Upper lobe of left lung (tissue), 6 donors: ENCODE data around the gene KLHL29. TPM values are rescaled to one million over a fixed set of nuclear protein-coding genes. Genes with fewer than 3 reads are reported as not detected.

Experiments used
- ATAC-seq, 2 donors: fragments of 200-7000 bp; cut with Tn5 transposase; one replicate each; pipeline ENCODE4 v1.9.1; 2022; ENCODE audit warnings: mild to moderate bottlenecking in 2 of 2, moderate library complexity in 2 of 2; ENCODE audit not compliant: low FRiP score in 2 of 2
- DNase-seq, 2 donors: peaks; one replicate each; pipeline ENCODE4 v3.0.0-alpha.2; 2019 to 2020
- H3K27ac ChIP-seq, 4 donors: fragments of 200-600 bp; sonication (generic); one replicate each; pipeline ENCODE4 v1.5.1; 2016 to 2019
- H3K27me3 ChIP-seq, 4 donors: fragments of 200-600 bp; sonication (generic); one replicate each; pipeline ENCODE4 v1.5.1; 2017 to 2019
- H3K36me3 ChIP-seq, 4 donors: fragments of 200-600 bp; sonication (generic); one replicate each; pipeline ENCODE4 v1.5.1; 2016 to 2019
- H3K4me1 ChIP-seq, 4 donors: fragments of 200-600 bp; sonication (generic); one replicate each; pipeline ENCODE4 v1.5.1; 2018 to 2019
- H3K4me3 ChIP-seq, 4 donors: fragments of 200-600 bp; sonication (generic); one replicate each; pipeline ENCODE4 v1.5.1; 2017 to 2019; ENCODE audit warnings: mild to moderate bottlenecking in 2 of 4, moderate library complexity in 1 of 4
- H3K9me3 ChIP-seq, 4 donors: fragments of 200-600 bp; sonication (generic); one replicate each; pipeline ENCODE4 v1.5.1; 2018 to 2019
- CTCF ChIP-seq, 6 experiments: fragments of 450-650 bp in 4 of 6; fragments of 200-600 bp in 2 of 6; sonication (generic) in 2 of 6; IDR thresholded peaks; one replicate each; pipeline ENCODE4 v1.5.1; 2016 to 2019; ENCODE audit warnings: antibody characterized with exemption in 6 of 6
- EP300 ChIP-seq, 4 donors: sonication (generic); formaldehyde crosslinking; IDR thresholded peaks; one replicate each; pipeline ENCODE4 v1.5.1; 2017; ENCODE audit warnings: antibody characterized with exemption in 4 of 4, control low read depth in 2 of 4
- POLR2A ChIP-seq, 4 donors: fragments of 450-650 bp; IDR thresholded peaks; one replicate each; pipeline ENCODE4 v1.5.1; 2016 to 2017; ENCODE audit warnings: antibody characterized with exemption in 4 of 4, mild to moderate bottlenecking in 2 of 4
- POLR2AphosphoS5 ChIP-seq, 2 donors: sonication (generic); formaldehyde crosslinking; IDR thresholded peaks; one replicate each; pipeline ENCODE4 v1.5.1; 2017; ENCODE audit warnings: antibody characterized with exemption in 2 of 2
- WGBS, 2 donors: methylation state at CpG; one replicate each; pipeline ENCODE4 v1.1.5; 2017 to 2018; 5-methylcytosine and 5-hydroxymethylcytosine counted together
- total RNA-seq, 6 donors: library from RNA; depleted of rRNA in 4 of 6; stranded (reverse); fragments of >200 nt in 4 of 6; gene quantifications; one replicate each; pipeline versions ENCODE4 v1.1.0 to v1.2.1, GENCODE V29; 2016 to 2021
- donor health status: DM: no; HTN: no; CAD: no; lungs with moderate emphysema.
- donor health status: DM: no; HTN: yes; CAD: no; lungs with severe emphysema.

KLHL29 gene
- total RNA-seq, 6 donors from 2014 or later, result 8.6 to 34.4 (median 18.2) TPM

GRCh38 chr2:23414106-23414505 is 29.1 kb downstream of the KLHL29 start:
- no peak for ATAC-seq
- WGBS, 2 donors, result 87% methylated on average over 8 of the region's 8 CpGs
- H3K36me3 ChIP-seq, result no peaks in the 10 kb centered on the region
- peak in 1 of 2 donors; percentile 54 for DNase-seq
- H3K4me3 ChIP-seq, result no peak overlapping the region
- TF ChIP-seq CTCF (IDR thresholded peaks at IDR 0.05) (no peak), POLR2A (IDR thresholded peaks at IDR 0.05) (no peak), POLR2AphosphoS5 (IDR thresholded peaks at IDR 0.05) (no peak), EP300 (IDR thresholded peaks at IDR 0.05) (no peak)
- H3K4me1 ChIP-seq, result peaks cover 0 to 11% (median 5%) of the 10 kb centered on the region in 4 donors
- H3K9me3 ChIP-seq, result no peaks in the 10 kb centered on the region
- H3K27me3 ChIP-seq, result no peaks in the 10 kb centered on the region
- no peak overlapping the region for H3K27ac ChIP-seq

GRCh38 chr2:23414871-23415270 is 29.9 kb downstream of the KLHL29 start:
- TF ChIP-seq EP300 (IDR thresholded peaks at IDR 0.05), result no peak
- no peak for TF ChIP-seq CTCF (IDR thresholded peaks at IDR 0.05)
- no peak for TF ChIP-seq POLR2AphosphoS5 (IDR thresholded peaks at IDR 0.05)
- no peak for TF ChIP-seq POLR2A (IDR thresholded peaks at IDR 0.05)
- H3K4me1 ChIP-seq, result peaks cover 0 to 11% (median 5%) of the 10 kb centered on the region in 4 donors
- ATAC-seq (no peak), DNase-seq (no peak)
- no peak overlapping the region for H3K4me3 ChIP-seq
- H3K27me3 ChIP-seq, result no peaks in the 10 kb centered on the region
- WGBS, 2 donors, result 89 to 91% methylated on average over 4 of the region's 4 CpGs
- no peak overlapping the region for H3K27ac ChIP-seq
- no peaks in the 10 kb centered on the region for H3K36me3 ChIP-seq
- no peaks in the 10 kb centered on the region for H3K9me3 ChIP-seq

GRCh38 chr2:23417310-23417709 is 32.3 kb downstream of the KLHL29 start:
- 92 to 95% methylated on average over 12 of the region's 12 CpGs for WGBS, 2 donors
- Histone ChIP-seq H3K27ac (no peak overlapping the region), H3K9me3 (no peaks in the 10 kb centered on the region), H3K4me1 (peaks cover 0 to 4% (median 3%) of the 10 kb centered on the region in 4 donors), H3K27me3 (no peaks in the 10 kb centered on the region), H3K4me3 (no peak overlapping the region), H3K36me3 (no peaks in the 10 kb centered on the region)
- DNase-seq (no peak), ATAC-seq (no peak)
- TF ChIP-seq CTCF (IDR thresholded peaks at IDR 0.05) (no peak), POLR2AphosphoS5 (IDR thresholded peaks at IDR 0.05) (no peak), EP300 (IDR thresholded peaks at IDR 0.05) (no peak), POLR2A (IDR thresholded peaks at IDR 0.05) (no peak)

- Histone ChIP-seq H3K9me3 (no peaks in the 10 kb centered on the region), H3K36me3 (no peaks in the 10 kb centered on the region), H3K4me1 (no peaks in the 10 kb centered on the region), H3K4me3 (no peak overlapping the region), H3K27ac (no peak overlapping the region), H3K27me3 (no peaks in the 10 kb centered on the region)
- TF ChIP-seq POLR2A (IDR thresholded peaks at IDR 0.05) (no peak), CTCF (IDR thresholded peaks at IDR 0.05) (no peak), EP300 (IDR thresholded peaks at IDR 0.05) (no peak), POLR2AphosphoS5 (IDR thresholded peaks at IDR 0.05) (no peak)
- DNase-seq (no peak), ATAC-seq (no peak)
- WGBS, 2 donors, result 88 to 92% methylated on average over 3 to 5 of the region's 5 CpGs
These were observed 33.1 kb downstream of the KLHL29 start for GRCh38 chr2:23418056-23418455.

GRCh38 chr2:23418461-23418911 is 33.5 kb downstream of the KLHL29 start:
- peak in 1 of 2 donors; percentile 17 for ATAC-seq
- Histone ChIP-seq H3K4me1 (no peaks in the 10 kb centered on the region), H3K4me3 (no peak overlapping the region), H3K27ac (no peak overlapping the region), H3K27me3 (no peaks in the 10 kb centered on the region), H3K9me3 (no peaks in the 10 kb centered on the region), H3K36me3 (no peaks in the 10 kb centered on the region)
- DNase-seq, result no peak
- 64 to 72% methylated on average over 6 of the region's 6 CpGs for WGBS, 2 donors
- no peak for TF ChIP-seq EP300 (IDR thresholded peaks at IDR 0.05)
